ENCODE results near the gene DBP. TPM values are rescaled to one million over a fixed set of nuclear protein-coding genes. Genes with fewer than 3 reads are reported as not detected.

The DBP gene
- total RNA-seq, 1 experiment from 2014 or later: 12.6 TPM

- Histone ChIP-seq H2BK5ac (ENCODE audit: insufficient read length, low read length) (no peak overlapping the region), H3K27me3 (ENCODE audit: insufficient read depth, low read length) (no peaks in the 10 kb centered on the region), H3K4me1 (ENCODE audit: insufficient read depth, low read length) (no peaks in the 10 kb centered on the region; the same call in 1 of the 2 replicates), H2BK20ac (ENCODE audit: low read depth, low read length, poor library complexity, severe bottlenecking) (no peak overlapping the region), H2AFZ (ENCODE audit: low read length) (no peak overlapping the region), H3K4ac (ENCODE audit: low read depth, low read length) (no peak overlapping the region), H3K4me2 (ENCODE audit: insufficient read depth, insufficient read length, low read length) (no peak overlapping the region), H4K8ac (replicated peaks; ENCODE audit: insufficient read length, low read depth, low read length) (no peak overlapping the region), H2BK12ac (ENCODE audit: insufficient read length, low read depth, low read length) (no peak overlapping the region), H3T11ph (ENCODE audit: low read length) (no peak overlapping the region), H3K9ac (ENCODE audit: extremely low read depth, insufficient read length, low read length) (no peak overlapping the region), H3K14ac (ENCODE audit: insufficient read depth, low read length) (no peak overlapping the region), H2AK5ac (ENCODE audit: insufficient read length, low read length) (no peak overlapping the region), H3K56ac (ENCODE audit: insufficient read length, low read depth, low read length) (no peak overlapping the region), H3K18ac (ENCODE audit: insufficient read length, low read depth, low read length) (no peak overlapping the region), H4K5ac (ENCODE audit: insufficient read length, low read depth, low read length) (no peak overlapping the region), H3K79me1 (ENCODE audit: insufficient read depth, low read depth, low read length, poor library complexity, severe bottlenecking) (no peaks in the 10 kb centered on the region), H3K79me2 (ENCODE audit: insufficient read depth, low read length) (no peaks in the 10 kb centered on the region), H3K9me3 (ENCODE audit: control insufficient read depth, low read depth, low read length) (no peaks in the 10 kb centered on the region), H3K23me2 (ENCODE audit: insufficient read length, low read depth, low read length, poor library complexity, severe bottlenecking) (no peaks in the 10 kb centered on the region), H3K27ac (ENCODE audit: insufficient read length, low read depth, low read length) (no peak overlapping the region), H4K20me1 (ENCODE audit: control insufficient read depth, insufficient read depth, insufficient read length) (no peaks in the 10 kb centered on the region), H3K23ac (ENCODE audit: insufficient read length, low read depth, low read length) (no peak overlapping the region), H2BK15ac (ENCODE audit: low read depth, low read length) (no peak overlapping the region), H4K91ac (ENCODE audit: insufficient read length, low read depth, low read length) (no peak overlapping the region), H2BK120ac (ENCODE audit: low read depth, low read length, poor library complexity, severe bottlenecking) (no peak overlapping the region)
- WGBS (ENCODE audit: extremely low coverage, insufficient read length, low lambda C conversion rate): no CpG with 5 or more reads among the region's 19 CpGs
- peak overlapping the region in 2 of 3 experiments; percentile 39 to 55; a peak in 2 of 7 replicates for H3K27ac Mint-ChIP-seq
- H3K9me3 Mint-ChIP-seq: peaks cover 7 to 8% of the 10 kb centered on the region in 2 experiments
- peaks cover 0 to 8% (median 7%) of the 10 kb centered on the region in 3 experiments; a peak in 5 of 7 replicates for H3K36me3 Mint-ChIP-seq (ENCODE audit: insufficient read depth in 1 of 3, low read depth in 3 of 3)
- H3K4me3 Mint-ChIP-seq: peak overlapping the region; percentile 29 to 60
- H3K4me1 Mint-ChIP-seq: peaks cover 29 to 35% of the 10 kb centered on the region in 2 experiments
- H3K27me3 Mint-ChIP-seq (ENCODE audit: low read depth): peaks cover 6% of the 10 kb centered on the region
- no peak for TF ChIP-seq CTCF (conservative IDR thresholded peaks at IDR 0.05)
- DNase-seq: peak; percentile 65
Observed at GRCh38 chr19:48674216-48674809, 37.1 kb upstream of the DBP start.
